Measurements from ENCODE around the gene MRPL12. TPM values are rescaled to one million over a fixed set of nuclear protein-coding genes. Genes with fewer than 3 reads are reported as not detected.

Gene MRPL12
- total and polyA plus RNA-seq, 2 of the 13 experiments (the other 11 are each of a cell fraction or from before 2014, with no cell fraction given), result 39.1 to 94.1 TPM

GRCh38 chr17:81702934-81703746 is at the start of gene MRPL12 (continued):
- TF ChIP-seq RNF2 (conservative IDR thresholded peaks at IDR 0.05; ENCODE audit: low read depth), result peak; percentile 65
- TF ChIP-seq ZZZ3 (CRISPR knock-in tag; IDR thresholded peaks at IDR 0.05; ENCODE audit: borderline replicate concordance), result peak; percentile 98
- no peak for TF ChIP-seq NCOA5 (CRISPR knock-in tag; IDR thresholded peaks at IDR 0.05)
- TF ChIP-seq PITX1 (CRISPR knock-in tag; IDR thresholded peaks at IDR 0.05), result peak; percentile 86
- peak; percentile 98 for TF ChIP-seq ZNF749 (CRISPR knock-in tag; IDR thresholded peaks at IDR 0.05; ENCODE audit: borderline replicate concordance)
- TF ChIP-seq TRIM24 (CRISPR knock-in tag; IDR thresholded peaks at IDR 0.05), result no peak
- TF ChIP-seq ZNF674 (CRISPR knock-in tag; IDR thresholded peaks at IDR 0.05; ENCODE audit: low read depth), result peak; percentile 63; the same call in 1 of the 2 replicates
- TF ChIP-seq ZNF773 (CRISPR knock-in tag; IDR thresholded peaks at IDR 0.05; ENCODE audit: borderline replicate concordance), result no peak; the same call in 1 of the 2 replicates
- TF ChIP-seq ZNF83 (CRISPR knock-in tag; IDR thresholded peaks at IDR 0.05; ENCODE audit: borderline replicate concordance), result no peak; the same call in 1 of the 2 replicates
- TF ChIP-seq ZNF7 (CRISPR knock-in tag; IDR thresholded peaks at IDR 0.05), result 0 out of 2 replicates have a peak, but pooled peaks have one; percentile 8
- no peak for TF ChIP-seq KIAA2018 (CRISPR knock-in tag; IDR thresholded peaks at IDR 0.05; ENCODE audit: borderline replicate concordance)
- no peak for TF ChIP-seq CBX1 (IDR thresholded peaks at IDR 0.05; ENCODE audit: low read depth)
- TF ChIP-seq ZNF350 (CRISPR knock-in tag; IDR thresholded peaks at IDR 0.05; ENCODE audit: borderline replicate concordance, low read depth), result peak; percentile 80
- peak; percentile 87; the same call in 1 of the 2 replicates for TF ChIP-seq KLF12 (CRISPR knock-in tag; IDR thresholded peaks at IDR 0.05; ENCODE audit: borderline replicate concordance)
- peak; percentile 64; the same call in 1 of the 2 replicates for TF ChIP-seq ZNF678 (CRISPR knock-in tag; IDR thresholded peaks at IDR 0.05)
- no peak for TF ChIP-seq PRMT3 (CRISPR knock-in tag; IDR thresholded peaks at IDR 0.05; ENCODE audit: borderline replicate concordance, low read depth)
- peak; percentile 90 for TF ChIP-seq ZNF841 (CRISPR knock-in tag; IDR thresholded peaks at IDR 0.05; ENCODE audit: borderline replicate concordance)
- TF ChIP-seq ZFP62 (CRISPR knock-in tag; IDR thresholded peaks at IDR 0.05), result peak; percentile 70; the same call in 1 of the 2 replicates
- no peak for TF ChIP-seq NR3C1 (CRISPR knock-in tag; IDR thresholded peaks at IDR 0.05)
- TF ChIP-seq STAT5B (CRISPR knock-in tag; IDR thresholded peaks at IDR 0.05), result peak; percentile 96
- TF ChIP-seq ZBTB21 (CRISPR knock-in tag; IDR thresholded peaks at IDR 0.05), result no peak
- no peak for TF ChIP-seq ZNF644 (CRISPR knock-in tag; IDR thresholded peaks at IDR 0.05; ENCODE audit: low read depth)
- TF ChIP-seq ZNF530 (CRISPR knock-in tag; IDR thresholded peaks at IDR 0.05; ENCODE audit: low read depth), result no peak
- TF ChIP-seq ERF (CRISPR knock-in tag; IDR thresholded peaks at IDR 0.05), result peak; percentile 88

Data from HepG2 (cell line).